Endothelial cell of umbilical vein (primary cell): ENCODE results near the gene ARF6. TPM values are rescaled to one million over a fixed set of nuclear protein-coding genes. Genes with fewer than 3 reads are reported as not detected.

Experiments
- BruUV-seq: library from RNA; stranded (reverse); fragments of 400-500 nt; replicated peaks from 2 replicates; lab custom pipeline; 2021; lab: Mats Ljungman, UMichigan
- CTCF ChIA-PET: fragments of 300-600, 350-600 bp; sonication (Branson Sonifier 250); formaldehyde crosslinking; loops from one replicate; lab custom pipeline; 2021; ENCODE audit warnings: antibody characterized with exemption, inconsistent platforms; lab: Charles Lee
- POLR2A ChIA-PET: fragments of 300-600, 350-600 bp; sonication (Branson Sonifier 250); formaldehyde crosslinking; loops from one replicate; lab custom pipeline; 2021; ENCODE audit warnings: antibody characterized with exemption, inconsistent platforms; lab: Charles Lee
- DNase-seq: peaks from one replicate; pipeline ENCODE4 v3.0.0-alpha.2; 2011; ENCODE audit warnings: low read depth, low spot score
- FAIRE-seq: peaks from 2 replicates; lab custom pipeline; 2011; peaks lifted over from hg19 to GRCh38; lab: Jason Lieb, UNC
- H2AFZ ChIP-seq: 2 replicates; pipeline ENCODE4 v1.6.0; 2012; ENCODE audit warnings: low read depth, low read length, control low read depth, inconsistent platforms
- H3K27ac ChIP-seq: 2 replicates; pipeline ENCODE4 v1.5.1; 2011; ENCODE audit warnings: low read depth, mild to moderate bottlenecking, control low read depth, low read length, moderate library complexity; ENCODE audit not compliant: insufficient read depth
- H3K27me3 ChIP-seq, 2 experiments: 2 replicates each; pipeline versions ENCODE4 v1.6.0 to v1.6.1; 2011; ENCODE audit warnings: low read length in 2 of 2, mixed read lengths in 1 of 2; ENCODE audit not compliant: control insufficient read depth in 2 of 2, insufficient read depth in 2 of 2
- H3K36me3 ChIP-seq, 2 experiments: 2 replicates in 1 of 2; 3 replicates in 1 of 2; pipeline ENCODE4 v1.5.1; 2011; ENCODE audit warnings: low read length in 2 of 2, mild to moderate bottlenecking in 1 of 2, moderate library complexity in 1 of 2; ENCODE audit not compliant: control insufficient read depth in 2 of 2, insufficient read depth in 2 of 2; ENCODE audit errors: extremely low read depth in 1 of 2
- H3K4me1 ChIP-seq: 3 replicates; pipeline ENCODE4 v1.5.1; 2011; ENCODE audit warnings: mild to moderate bottlenecking, low read length; ENCODE audit not compliant: control insufficient read depth, insufficient read depth; ENCODE audit errors: extremely low read depth
- H3K4me2 ChIP-seq: 2 replicates; pipeline ENCODE4 v1.6.1; 2011; ENCODE audit warnings: low read length, control low read depth, mixed read lengths; ENCODE audit not compliant: insufficient read depth
- H3K4me3 ChIP-seq, 3 experiments: fragments of 200-600 bp in 1 of 3; sonication (generic), shearing (Covaris generic) in 1 of 3; replicated peaks in 1 of 3; 2 replicates each; pipeline ENCODE4 v1.5.1; 2011 to 2016; ENCODE audit warnings: control low read depth in 3 of 3, low read length in 3 of 3, mild to moderate bottlenecking in 2 of 3, inconsistent platforms in 1 of 3, low read depth in 1 of 3, moderate library complexity in 1 of 3; ENCODE audit not compliant: insufficient read depth in 1 of 3
- H3K79me2 ChIP-seq: 2 replicates; pipeline ENCODE4 v1.6.0; 2012; ENCODE audit warnings: low read length, inconsistent platforms; ENCODE audit not compliant: control insufficient read depth, insufficient read depth
- H3K9ac ChIP-seq: replicated peaks from 2 replicates; pipeline ENCODE3; 2011; ENCODE audit warnings: low read length, control low read depth; ENCODE audit not compliant: insufficient read depth; ENCODE audit errors: extremely low read depth
- H3K9me1 ChIP-seq: replicated peaks from 3 replicates; pipeline ENCODE4 v1.6.0; 2011; ENCODE audit warnings: mild to moderate bottlenecking, low read length; ENCODE audit not compliant: control insufficient read depth, insufficient read depth; ENCODE audit errors: extremely low read depth
- H3K9me3 ChIP-seq: replicated peaks from 2 replicates; pipeline ENCODE4 v1.5.1; 2012; ENCODE audit warnings: low read length, inconsistent platforms; ENCODE audit not compliant: control insufficient read depth, insufficient read depth
- H4K20me1 ChIP-seq: replicated peaks from 2 replicates; pipeline ENCODE3; 2011; ENCODE audit warnings: mild to moderate bottlenecking, low read length; ENCODE audit not compliant: control insufficient read depth, insufficient read depth; ENCODE audit errors: extremely low read depth
- CTCF ChIP-seq, 2 donors: IDR thresholded peaks; 1 replicate in 1 of 2; 2 replicates in 1 of 2; pipeline ENCODE4 v1.5.1; 2011; ENCODE audit warnings: low read length in 2 of 2, mild to moderate bottlenecking in 2 of 2, moderate library complexity in 2 of 2, control low read depth in 1 of 2, inconsistent platforms in 1 of 2, low read depth in 1 of 2; ENCODE audit not compliant: insufficient read depth in 1 of 2; ENCODE audit errors: extremely low read depth in 1 of 2
- EZH2 ChIP-seq: IDR thresholded peaks from 2 replicates; pipeline ENCODE4 v1.6.1; 2012; ENCODE audit warnings: borderline replicate concordance, low read depth, mild to moderate bottlenecking, moderate library complexity, low read length, inconsistent platforms; ENCODE audit not compliant: severe bottlenecking
- FOS ChIP-seq: IDR thresholded peaks from 2 replicates; pipeline ENCODE4 v1.6.1; 2011; ENCODE audit warnings: mild to moderate bottlenecking, low read length, moderate library complexity, borderline replicate concordance; ENCODE audit not compliant: insufficient read depth
- GATA2 ChIP-seq: IDR thresholded peaks from 2 replicates; pipeline ENCODE4 v1.7.0; 2011; ENCODE audit warnings: low read depth, mild to moderate bottlenecking, moderate library complexity, mixed read lengths, low read length; ENCODE audit not compliant: insufficient read length, insufficient read depth
- JUN ChIP-seq: IDR thresholded peaks from 2 replicates; pipeline ENCODE4 v1.6.1; 2011; ENCODE audit warnings: borderline replicate concordance, low read depth; ENCODE audit not compliant: insufficient read length, insufficient read depth
- MAX ChIP-seq: IDR thresholded peaks from 2 replicates; pipeline ENCODE4 v1.6.1; 2011; ENCODE audit not compliant: insufficient read depth, insufficient read length
- MYC ChIP-seq: IDR thresholded peaks from one replicate; pipeline ENCODE4 v1.6.1; 2011; ENCODE audit warnings: mild to moderate bottlenecking, low read depth, low read length
- POLR2A ChIP-seq: IDR thresholded peaks from 2 replicates; pipeline ENCODE4 v1.6.1; 2012; ENCODE audit warnings: low read depth, mild to moderate bottlenecking, control low read depth, low read length
- POLR2AphosphoS5 ChIP-seq: IDR thresholded peaks from 2 replicates; pipeline ENCODE4 v1.6.1; 2012; ENCODE audit warnings: low read depth, mild to moderate bottlenecking, control low read depth, low read length, moderate library complexity; ENCODE audit not compliant: insufficient read depth
- dilution Hi-C: fragments of 300-500 bp; cut with MboI; formaldehyde crosslinking; loops from one replicate; pipeline ENCODE4 v1.15.0; 2019; ENCODE audit warnings: low sequenced_read_pairs; ENCODE audit not compliant: extremely low pct_ligation_motif_present
- intact Hi-C: fragments of 100-400 bp; cut with micrococcal nuclease; formaldehyde crosslinking; loops from one replicate; pipeline ENCODE4 v1.10.0; 2022
- polyA plus RNA-seq, 4 experiments: library from polyadenylated mRNA; depleted of rRNA in 3 of 4; stranded (reverse) in 3 of 4; unstranded in 1 of 4; fragments of >200 nt; gene quantifications; 2 replicates each; pipeline versions ENCODE4 v1.2.1 to v1.2.3, GENCODE V29; 2011 to 2012; ENCODE audit warnings: missing spikeins in 1 of 4
- total RNA-seq: library from RNA; stranded (reverse); gene quantifications from 2 replicates; pipeline ENCODE4 v1.2.3, GENCODE V29; 2021

Gene ARF6
- total and polyA plus RNA-seq, 2 donors (not counting 3 experiments of a cell fraction or from before 2014, with no cell fraction given): 21.7 to 73.6 TPM

- dilution Hi-C loops: no loop called here
- no peak for TF ChIP-seq JUN
- TF ChIP-seq POLR2AphosphoS5: no peak
- TF ChIP-seq FOS: no peak
- TF ChIP-seq EZH2: no peak
- no peak for TF ChIP-seq CTCF (IDR thresholded peaks at IDR 0.05; ENCODE audit: extremely low read depth in 1 of 2, insufficient read depth in 1 of 2, low read depth in 1 of 2, low read length in 2 of 2)
- no peak for TF ChIP-seq MYC
- TF ChIP-seq MAX: no peak
- no peak for TF ChIP-seq POLR2A
- no peak for TF ChIP-seq GATA2
- no peak overlapping the region for H3K27ac ChIP-seq
- POLR2A ChIA-PET: no interaction called here
- no peaks in the 10 kb centered on the region for H3K4me1 ChIP-seq
- no peak overlapping the region for H3K4me3 ChIP-seq
- DNase-seq: no peak
- no peak for FAIRE-seq
- CTCF ChIA-PET: interaction anchor here (1.1 to 1.5 kb wide), 3 partner anchors 9 to 20 kb away, joined by 4 read pairs; no protein-coding TSS in a partner anchor
- no peaks in the 10 kb centered on the region for H3K9me3 ChIP-seq
- intact Hi-C loops: no loop called here
- no peak overlapping the region for H2AFZ ChIP-seq
- no peaks in the 10 kb centered on the region for H4K20me1 ChIP-seq
- no peak overlapping the region for H3K4me2 ChIP-seq
- no peaks in the 10 kb centered on the region for H3K79me2 ChIP-seq
- H3K36me3 ChIP-seq: no peaks in the 10 kb centered on the region
- no TSS peak for BruUV-seq
- H3K27me3 ChIP-seq: no peaks in the 10 kb centered on the region
- H3K9ac ChIP-seq: no peak overlapping the region
- no peaks in the 10 kb centered on the region for H3K9me1 ChIP-seq
Measured at GRCh38 chr14:49931523-49931922, 38.6 kb downstream of the ARF6 start.
